Stimulated activated CD4-positive, alpha-beta T cell treated with anti-CD3 and anti-CD28 coated beads, Interleukin-12 subunit alpha, Interleukin-12 subunit beta, amount 100 ng/mL, for 24 hours (primary cell): ENCODE data around the gene CHRND.

ENCODE experiments used
- DNase-seq, 2 experiments: peaks; one replicate each; pipeline ENCODE4 v3.0.0-alpha.2; 2020; ENCODE audit warnings: low read depth in 2 of 2

Gene CHRND

DNA sequence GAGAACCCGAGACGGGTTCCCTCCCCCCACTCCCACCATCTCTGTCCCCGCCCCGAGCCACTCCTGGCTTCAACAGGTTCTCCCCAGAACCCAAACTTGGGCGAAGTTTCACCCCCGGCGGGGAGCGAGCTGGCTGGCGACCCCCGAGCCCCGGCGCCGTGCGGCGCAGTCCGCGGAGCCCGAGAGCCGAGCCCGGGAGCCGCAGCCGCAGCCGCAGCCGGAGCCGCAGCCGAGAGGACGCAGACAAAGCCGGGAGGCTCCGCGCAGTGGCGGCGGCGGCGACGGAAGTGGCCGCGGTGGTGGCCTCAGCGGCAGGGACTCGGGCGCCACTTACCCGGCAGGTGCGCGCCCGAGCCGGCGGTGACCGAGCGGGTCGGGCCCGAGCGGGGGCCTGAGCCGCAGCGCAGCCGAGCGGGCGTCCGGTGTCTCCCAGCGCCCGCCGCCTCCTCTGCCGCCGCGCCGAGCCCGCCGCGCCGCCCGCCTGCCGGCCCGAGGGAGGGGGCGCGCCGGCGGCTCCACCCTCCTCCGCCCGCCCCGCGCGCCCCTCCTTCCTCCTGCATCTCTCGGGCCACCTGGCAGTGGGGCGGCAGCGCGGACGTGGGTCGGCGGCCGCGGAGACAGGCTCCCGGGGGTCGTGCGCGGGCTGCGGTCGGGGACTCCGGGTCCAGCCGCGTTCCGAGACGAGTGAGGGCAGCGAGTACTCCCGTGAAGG lies 38.4 kb upstream of the CHRND start, which contains the start of gene ECEL1:
Gene ECEL1 (minus strand): TSS at position 450 of the 712 bp plus-strand sequence. CDS start 1,181 bp downstream, outside the sequence.
- no peak for DNase-seq

- no peak for DNase-seq
Measured at GRCh38 chr2:232488097-232488711, 37.8 kb upstream of the CHRND start.

GRCh38 chr2:232488721-232489300 lies 37.1 kb upstream of the CHRND start:
- DNase-seq: no peak

- no peak for DNase-seq
Measured at GRCh38 chr2:232489516-232490220, 36.3 kb upstream of the CHRND start.

- DNase-seq: no peak
Measured at GRCh38 chr2:232490221-232491138, 35.5 kb upstream of the CHRND start.

DNA sequence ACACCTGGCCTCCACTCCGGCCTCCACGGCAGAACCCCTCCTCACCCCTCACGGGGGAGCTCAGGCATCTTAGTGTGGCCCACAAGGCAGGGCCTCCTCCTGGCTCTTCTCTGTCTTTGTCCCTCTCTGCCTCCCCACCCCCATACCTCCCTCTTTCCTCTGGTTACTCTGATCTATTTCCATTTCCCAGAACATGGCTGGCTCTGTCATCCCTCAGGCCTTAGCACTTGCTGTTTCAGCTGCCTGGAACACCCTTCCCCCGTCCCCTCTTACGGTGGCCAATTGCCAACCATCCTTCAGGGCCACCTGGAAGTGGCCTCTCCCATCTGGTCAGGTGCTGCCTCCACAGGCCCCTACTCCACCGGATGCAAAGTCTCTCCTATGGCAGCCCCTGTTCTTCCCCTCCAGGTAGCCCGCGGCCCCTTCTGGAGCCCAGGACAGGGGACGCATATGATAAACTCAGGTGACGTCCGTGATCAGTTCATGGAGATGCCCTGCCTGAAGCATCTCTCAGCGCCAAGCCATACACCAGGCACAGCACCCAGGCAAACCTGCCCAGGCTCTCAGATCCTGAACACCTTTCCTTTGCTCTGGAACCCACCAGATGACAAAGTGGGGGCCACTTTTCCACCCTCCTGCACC lies 34.7 kb upstream of the CHRND start:
- DNase-seq: no peak

DNA sequence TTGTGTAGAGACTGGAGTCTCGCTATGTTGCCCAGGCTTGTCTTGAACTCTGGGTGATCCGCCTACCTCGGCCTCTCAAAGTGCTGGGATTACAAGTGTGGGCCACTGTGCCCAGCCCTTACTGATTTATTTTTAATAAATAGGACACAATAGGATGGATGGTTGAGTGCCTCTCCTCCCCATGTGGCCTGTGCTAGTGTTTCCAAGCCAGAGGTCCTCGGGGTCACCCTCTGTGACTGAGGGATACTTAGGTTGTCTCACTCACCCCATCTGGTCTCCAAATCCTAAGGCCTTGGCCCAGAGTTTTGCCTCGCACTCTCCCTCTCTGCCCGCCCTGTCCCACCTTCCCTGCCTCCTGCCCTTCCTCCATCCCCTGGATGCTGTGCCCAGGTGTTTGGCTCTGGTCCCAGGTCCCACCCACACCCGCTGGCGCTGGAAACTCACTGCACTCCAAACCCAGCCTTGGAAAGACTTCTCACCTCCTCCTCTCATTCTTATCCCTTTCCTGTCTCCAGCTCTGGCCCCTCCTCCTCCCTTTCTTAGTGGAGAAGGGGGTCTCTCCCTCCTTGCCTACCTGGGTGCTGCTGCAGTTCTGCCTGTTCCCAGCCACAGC lies 33.6 kb upstream of the CHRND start:
- no peak for DNase-seq

DNA sequence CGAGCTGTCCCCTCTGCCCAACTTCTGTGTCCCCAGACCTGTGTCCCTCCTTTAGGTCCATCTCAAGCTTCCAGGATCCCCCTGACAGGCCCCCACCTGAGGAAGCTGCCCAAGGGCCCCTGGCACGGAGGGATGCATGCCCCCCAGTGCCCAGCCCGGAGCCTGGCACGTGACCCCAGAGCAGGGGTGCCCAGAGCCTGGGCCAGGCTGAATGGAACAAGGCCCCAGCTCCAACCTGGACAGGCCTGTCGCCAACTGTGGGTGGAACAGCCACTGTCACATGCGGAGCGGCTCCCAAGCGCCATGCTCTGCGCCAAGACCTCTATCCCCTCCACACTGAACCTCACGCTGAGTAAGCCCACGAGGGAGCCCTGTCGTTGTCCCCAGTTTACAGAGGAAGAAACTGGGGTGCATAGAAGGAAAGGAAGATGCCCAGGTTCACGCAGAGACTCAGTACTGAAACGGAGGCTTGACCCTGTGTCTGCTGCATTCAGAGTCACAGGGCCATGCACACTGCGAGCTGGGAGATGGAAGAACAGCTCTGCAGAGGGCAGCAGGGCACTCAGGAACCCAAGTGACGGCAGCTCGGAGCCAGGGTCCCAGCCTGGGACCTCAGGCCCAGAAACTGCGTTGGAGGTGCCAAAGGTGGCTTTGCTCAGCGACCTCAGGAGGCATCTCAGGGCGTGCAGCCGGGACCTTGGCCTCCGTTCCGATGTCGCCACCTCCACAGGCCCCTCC lies 32.8 kb upstream of the CHRND start:
- DNase-seq: no peak

DNA sequence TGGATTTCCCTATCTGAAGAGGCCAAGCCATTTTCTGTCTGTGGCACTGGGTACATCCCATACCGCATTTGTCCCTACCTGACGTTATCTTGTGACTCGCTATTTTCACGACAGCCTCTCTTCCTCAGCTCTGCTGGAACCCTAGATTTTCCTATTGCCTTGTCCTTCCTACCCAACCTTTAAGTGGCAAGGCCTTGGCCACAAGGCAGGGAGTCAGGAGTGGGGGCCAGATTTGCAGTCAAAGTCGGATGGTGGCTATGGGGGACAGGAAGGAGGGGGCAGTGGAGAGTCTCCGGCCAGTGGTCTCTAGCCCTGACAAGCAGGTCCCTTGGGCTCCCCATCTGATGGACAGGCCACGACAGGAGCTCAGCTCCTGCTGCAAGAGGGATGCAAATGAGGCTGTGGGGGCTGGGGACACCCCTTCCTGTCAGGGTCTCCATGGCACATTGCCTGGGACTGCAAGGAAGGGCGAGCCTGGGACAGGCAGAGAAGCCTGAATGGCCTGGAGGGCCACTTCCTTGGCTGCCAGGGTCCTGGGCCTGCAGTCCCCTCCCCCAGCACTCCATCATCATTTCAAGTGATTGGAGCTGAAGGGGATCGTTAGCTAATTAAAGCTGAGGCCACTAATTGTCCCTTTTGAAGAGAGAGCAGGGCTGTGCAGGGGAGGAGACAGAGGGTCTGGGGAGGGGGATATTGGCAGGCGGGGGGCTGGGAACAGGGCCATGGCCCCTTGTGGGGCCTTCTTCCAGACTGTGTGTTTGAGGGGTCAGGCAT lies 32.1 kb upstream of the CHRND start:
- DNase-seq: no peak

GRCh38 chr2:232494542-232494941 lies 31.4 kb upstream of the CHRND start:
- DNase-seq: no peak

DNA sequence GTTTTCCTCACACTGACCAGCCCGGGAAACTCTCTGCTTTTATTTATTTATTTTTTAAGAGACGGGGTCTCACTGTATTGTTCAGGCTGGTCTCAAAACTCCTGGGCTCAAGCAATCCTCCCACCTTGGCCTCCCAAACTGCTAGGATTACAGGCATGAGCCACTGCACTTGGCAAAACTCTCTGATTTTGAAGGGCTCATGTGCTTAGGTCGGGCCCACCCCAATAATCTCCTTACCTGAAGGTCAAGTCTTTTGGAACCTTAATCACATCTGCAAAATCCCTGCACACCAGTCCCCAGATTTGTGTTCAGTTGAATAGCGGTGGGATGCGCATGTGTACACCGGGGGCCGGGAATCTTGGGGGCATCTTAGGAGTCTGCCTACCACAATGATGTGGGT lies 30.7 kb upstream of the CHRND start:
- no peak for DNase-seq

DNA sequence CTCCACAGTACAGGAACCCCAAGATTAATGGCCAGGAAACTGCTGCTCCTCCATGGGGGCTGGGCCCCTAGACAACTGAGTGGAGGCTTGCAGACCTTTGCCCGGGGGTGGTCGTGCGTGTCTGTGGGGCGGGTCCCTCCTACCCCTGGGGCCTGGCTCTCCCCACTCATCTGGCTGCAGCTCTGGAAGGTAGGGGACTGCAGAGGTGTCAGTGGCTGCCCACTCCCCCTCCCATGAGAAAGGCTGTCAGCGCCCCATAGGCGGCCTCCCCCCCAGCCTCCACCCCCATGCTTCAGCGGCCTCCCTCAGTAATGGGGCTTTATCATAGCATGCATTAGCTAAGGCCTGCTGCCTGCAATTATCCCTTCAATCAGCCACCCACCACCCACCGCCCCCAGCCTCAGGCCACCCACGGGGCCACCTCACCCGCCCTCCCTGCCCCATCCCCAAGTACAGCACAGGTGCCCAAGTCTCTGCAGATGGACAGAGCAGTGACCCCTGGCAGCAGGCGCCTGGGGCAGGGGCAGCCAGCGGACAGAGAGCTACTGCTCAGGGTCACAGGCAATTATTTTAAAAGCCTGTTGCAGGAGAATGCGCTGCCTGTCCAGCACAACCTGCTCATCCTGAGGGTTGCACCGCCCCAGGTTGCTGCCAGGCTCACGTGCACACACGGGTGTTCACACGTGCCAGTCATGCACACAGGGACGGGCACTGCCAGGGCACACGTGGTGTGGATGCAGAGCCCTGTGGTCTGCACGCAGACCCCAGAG lies 29.3 kb upstream of the CHRND start:
- DNase-seq: no peak

DNA sequence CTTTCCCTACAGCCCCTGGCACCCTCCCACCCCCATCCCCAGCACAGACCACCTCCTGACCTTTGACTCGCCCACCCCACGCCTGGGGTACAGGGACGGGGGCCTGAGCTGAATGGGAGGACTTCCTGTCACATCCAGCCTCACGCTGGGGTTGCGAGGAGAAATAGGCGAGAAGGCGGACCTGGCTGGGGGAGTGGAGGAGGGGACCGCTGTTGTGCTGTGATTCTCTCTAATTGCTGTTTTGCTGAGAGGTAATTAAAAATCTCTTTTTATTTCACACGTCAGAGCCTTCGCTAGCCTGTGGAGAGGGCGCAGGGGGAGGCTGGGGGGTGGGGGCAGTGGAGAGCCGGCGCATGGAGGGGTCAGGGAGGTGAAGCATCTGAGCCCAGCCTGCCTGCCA lies 28.6 kb upstream of the CHRND start:
- DNase-seq: no peak

GRCh38 chr2:232498452-232498851 lies 27.5 kb upstream of the CHRND start:
- no peak for DNase-seq

- no peak for DNase-seq
Measured at GRCh38 chr2:232501331-232501771, 24.6 kb upstream of the CHRND start.

- DNase-seq: no peak
Measured at GRCh38 chr2:232501794-232502390, 24.1 kb upstream of the CHRND start.

DNA sequence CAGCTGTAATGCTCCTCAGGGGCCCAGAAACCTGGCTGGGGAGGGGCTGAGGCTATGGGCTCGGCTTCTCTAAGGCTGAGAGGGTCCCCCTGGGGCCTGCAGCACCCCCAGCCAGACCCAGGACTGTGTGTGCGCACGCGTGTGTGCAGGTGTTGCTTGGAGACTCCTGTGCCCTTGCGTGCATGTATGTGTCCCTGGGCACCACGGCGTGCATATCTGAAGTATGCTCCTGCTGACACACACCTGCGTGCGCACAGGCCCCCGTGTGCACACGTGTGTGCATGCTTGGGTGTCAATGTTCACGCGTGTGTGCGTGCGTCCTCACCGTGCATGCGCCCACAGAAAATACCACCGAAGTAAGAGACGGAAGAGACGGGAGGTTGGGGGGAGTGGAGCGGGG lies 23.4 kb upstream of the CHRND start:
- no peak for DNase-seq
